Measurements from ENCODE around the gene ABAT.

- TF ChIP-seq, protein P1, sequence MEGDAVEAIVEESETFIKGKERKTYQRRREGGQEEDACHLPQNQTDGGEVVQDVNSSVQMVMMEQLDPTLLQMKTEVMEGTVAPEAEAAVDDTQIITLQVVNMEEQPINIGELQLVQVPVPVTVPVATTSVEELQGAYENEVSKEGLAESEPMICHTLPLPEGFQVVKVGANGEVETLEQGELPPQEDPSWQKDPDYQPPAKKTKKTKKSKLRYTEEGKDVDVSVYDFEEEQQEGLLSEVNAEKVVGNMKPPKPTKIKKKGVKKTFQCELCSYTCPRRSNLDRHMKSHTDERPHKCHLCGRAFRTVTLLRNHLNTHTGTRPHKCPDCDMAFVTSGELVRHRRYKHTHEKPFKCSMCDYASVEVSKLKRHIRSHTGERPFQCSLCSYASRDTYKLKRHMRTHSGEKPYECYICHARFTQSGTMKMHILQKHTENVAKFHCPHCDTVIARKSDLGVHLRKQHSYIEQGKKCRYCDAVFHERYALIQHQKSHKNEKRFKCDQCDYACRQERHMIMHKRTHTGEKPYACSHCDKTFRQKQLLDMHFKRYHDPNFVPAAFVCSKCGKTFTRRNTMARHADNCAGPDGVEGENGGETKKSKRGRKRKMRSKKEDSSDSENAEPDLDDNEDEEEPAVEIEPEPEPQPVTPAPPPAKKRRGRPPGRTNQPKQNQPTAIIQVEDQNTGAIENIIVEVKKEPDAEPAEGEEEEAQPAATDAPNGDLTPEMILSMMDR (IDR thresholded peaks at IDR 0.05; ENCODE audit: low read depth, low read length) = no peak
- no peak for TF ChIP-seq POLR2A (IDR thresholded peaks at IDR 0.05; ENCODE audit: extremely low read depth, insufficient read length)
- TF ChIP-seq, protein P2, sequence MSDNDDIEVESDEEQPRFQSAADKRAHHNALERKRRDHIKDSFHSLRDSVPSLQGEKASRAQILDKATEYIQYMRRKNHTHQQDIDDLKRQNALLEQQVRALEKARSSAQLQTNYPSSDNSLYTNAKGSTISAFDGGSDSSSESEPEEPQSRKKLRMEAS (IDR thresholded peaks at IDR 0.05; ENCODE audit: low read depth, low read length) = no peak
- TF ChIP-seq MYC (IDR thresholded peaks at IDR 0.05; ENCODE audit: low read depth, low read length) = no peak
These were observed 47.0 kb upstream of the ABAT start for GRCh38 chr16:8627456-8627855.
